ENCODE measurements around the gene ZDHHC20. TPM values are rescaled to one million over a fixed set of nuclear protein-coding genes. Genes with fewer than 3 reads are reported as not detected.

Gene ZDHHC20
- total RNA-seq, 1 donor from 2014 or later, result 175 TPM

DNA sequence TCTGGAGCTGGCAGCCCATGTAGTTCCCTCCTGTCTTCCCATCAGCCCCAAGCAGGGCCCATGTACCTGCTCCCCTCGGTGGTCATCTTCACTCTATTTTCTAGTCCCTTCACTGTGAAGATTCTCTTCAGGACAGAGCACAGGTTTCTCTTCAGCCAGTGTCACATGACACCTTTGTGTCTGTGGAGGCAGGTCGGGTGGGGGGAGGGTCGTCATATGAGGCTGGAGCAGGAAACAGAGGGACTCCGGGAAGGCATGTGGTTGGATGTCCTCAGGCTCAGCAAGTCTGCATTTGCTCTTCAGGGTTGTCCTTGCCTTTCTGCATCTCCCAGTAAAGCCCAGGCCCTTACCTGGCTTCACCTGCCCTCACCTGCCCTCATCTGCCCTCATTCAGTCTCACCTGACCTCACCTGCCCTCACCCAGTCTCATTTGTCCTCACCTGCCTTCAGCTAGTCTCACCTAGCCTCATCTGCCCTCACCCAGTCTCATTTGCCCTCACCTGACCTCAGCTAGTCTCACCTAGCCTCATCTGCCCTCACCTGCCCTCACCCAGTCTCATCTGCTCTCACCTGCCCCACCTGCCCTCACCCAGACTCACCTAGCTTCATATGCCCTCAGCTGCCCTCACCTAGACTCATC, 120.3 kb downstream of the ZDHHC20 start:
- DNase-seq (ENCODE audit: low spot score), result peak; percentile 38
- no peak overlapping the region for H3K9ac ChIP-seq
- H3K4me3 Mint-ChIP-seq, result no peak overlapping the region

DNA sequence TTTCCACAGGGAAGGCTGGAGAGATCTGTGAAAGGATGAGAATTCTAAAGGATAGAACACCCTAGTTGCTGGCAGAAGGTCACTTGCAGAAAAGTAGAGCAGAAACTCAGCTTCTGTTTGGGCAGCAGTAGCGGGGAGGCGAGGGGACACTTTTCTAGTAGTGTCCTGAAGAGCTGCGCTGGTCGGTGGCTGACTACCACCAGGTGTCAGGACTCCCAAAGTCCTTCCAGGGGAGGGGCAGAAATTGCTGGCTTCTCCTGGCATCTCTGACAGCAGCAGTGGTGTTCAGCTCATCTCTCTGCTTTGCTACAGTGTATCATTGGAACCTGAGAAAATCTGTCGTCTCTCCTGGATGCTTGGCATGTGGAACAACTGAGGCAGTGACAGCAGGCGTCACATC, 120.9 kb downstream of the ZDHHC20 start:
- Histone ChIP-seq H3K9me3 (ENCODE audit: low read depth) (no peaks in the 10 kb centered on the region), H2AFZ (replicated peaks) (peak overlapping the region; percentile 42), H3K27me3 (no peaks in the 10 kb centered on the region), H4K20me1 (ENCODE audit: low read depth) (no peaks in the 10 kb centered on the region), H3K36me3 (no peaks in the 10 kb centered on the region), H3K79me2 (ENCODE audit: low read depth) (no peaks in the 10 kb centered on the region), H3K4me1 (peaks cover 10% of the 10 kb centered on the region), H3K27ac (no peak overlapping the region), H3K9ac (no peak overlapping the region), H3F3A (ENCODE audit: low read depth) (no peaks in the 10 kb centered on the region), H3K4me2 (peak overlapping the region; percentile 11), H3K4me3 (no peak overlapping the region)
- Mint-ChIP-seq H3K27me3 (ENCODE audit: insufficient read depth, low read depth) (peaks cover 4% of the 10 kb centered on the region), H3K4me3 (no peak overlapping the region), H3K4me1 (peaks cover 14% of the 10 kb centered on the region), H3K36me3 (no peaks in the 10 kb centered on the region), H3K27ac (peak overlapping the region; percentile 61), H3K9me3 (no peaks in the 10 kb centered on the region)
- no peak for TF ChIP-seq EZH2phosphoT487 (IDR thresholded peaks at IDR 0.05)
- TF ChIP-seq, protein P1, sequence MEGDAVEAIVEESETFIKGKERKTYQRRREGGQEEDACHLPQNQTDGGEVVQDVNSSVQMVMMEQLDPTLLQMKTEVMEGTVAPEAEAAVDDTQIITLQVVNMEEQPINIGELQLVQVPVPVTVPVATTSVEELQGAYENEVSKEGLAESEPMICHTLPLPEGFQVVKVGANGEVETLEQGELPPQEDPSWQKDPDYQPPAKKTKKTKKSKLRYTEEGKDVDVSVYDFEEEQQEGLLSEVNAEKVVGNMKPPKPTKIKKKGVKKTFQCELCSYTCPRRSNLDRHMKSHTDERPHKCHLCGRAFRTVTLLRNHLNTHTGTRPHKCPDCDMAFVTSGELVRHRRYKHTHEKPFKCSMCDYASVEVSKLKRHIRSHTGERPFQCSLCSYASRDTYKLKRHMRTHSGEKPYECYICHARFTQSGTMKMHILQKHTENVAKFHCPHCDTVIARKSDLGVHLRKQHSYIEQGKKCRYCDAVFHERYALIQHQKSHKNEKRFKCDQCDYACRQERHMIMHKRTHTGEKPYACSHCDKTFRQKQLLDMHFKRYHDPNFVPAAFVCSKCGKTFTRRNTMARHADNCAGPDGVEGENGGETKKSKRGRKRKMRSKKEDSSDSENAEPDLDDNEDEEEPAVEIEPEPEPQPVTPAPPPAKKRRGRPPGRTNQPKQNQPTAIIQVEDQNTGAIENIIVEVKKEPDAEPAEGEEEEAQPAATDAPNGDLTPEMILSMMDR (IDR thresholded peaks at IDR 0.05), result peak; percentile 17
- DNase-seq (ENCODE audit: low spot score), result peak; percentile 38

More for the DNA sequence above, 120.3 kb downstream of the ZDHHC20 start:
- Histone ChIP-seq H3K36me3 (no peaks in the 10 kb centered on the region), H4K20me1 (ENCODE audit: low read depth) (no peaks in the 10 kb centered on the region), H3K79me2 (ENCODE audit: low read depth) (no peaks in the 10 kb centered on the region), H3F3A (ENCODE audit: low read depth) (no peaks in the 10 kb centered on the region), H3K4me1 (peaks cover 10% of the 10 kb centered on the region), H3K4me2 (peak overlapping the region; percentile 11), H3K27ac (no peak overlapping the region), H2AFZ (replicated peaks) (peak overlapping the region; percentile 42), H3K9me3 (ENCODE audit: low read depth) (no peaks in the 10 kb centered on the region), H3K27me3 (no peaks in the 10 kb centered on the region), H3K4me3 (no peak overlapping the region)
- H3K4me1 Mint-ChIP-seq, result peaks cover 14% of the 10 kb centered on the region
- TF ChIP-seq, protein P1 (IDR thresholded peaks at IDR 0.05), result no peak
- TF ChIP-seq EZH2 (IDR thresholded peaks at IDR 0.05), result no peak
- no peak for TF ChIP-seq EZH2phosphoT487 (IDR thresholded peaks at IDR 0.05)
- peaks cover 9% of the 10 kb centered on the region for H3K27me3 Mint-ChIP-seq (ENCODE audit: insufficient read depth, low read depth)
- no peaks in the 10 kb centered on the region for H3K36me3 Mint-ChIP-seq
- H3K9me3 Mint-ChIP-seq, result no peaks in the 10 kb centered on the region
- no peak overlapping the region for H3K27ac Mint-ChIP-seq

DNA sequence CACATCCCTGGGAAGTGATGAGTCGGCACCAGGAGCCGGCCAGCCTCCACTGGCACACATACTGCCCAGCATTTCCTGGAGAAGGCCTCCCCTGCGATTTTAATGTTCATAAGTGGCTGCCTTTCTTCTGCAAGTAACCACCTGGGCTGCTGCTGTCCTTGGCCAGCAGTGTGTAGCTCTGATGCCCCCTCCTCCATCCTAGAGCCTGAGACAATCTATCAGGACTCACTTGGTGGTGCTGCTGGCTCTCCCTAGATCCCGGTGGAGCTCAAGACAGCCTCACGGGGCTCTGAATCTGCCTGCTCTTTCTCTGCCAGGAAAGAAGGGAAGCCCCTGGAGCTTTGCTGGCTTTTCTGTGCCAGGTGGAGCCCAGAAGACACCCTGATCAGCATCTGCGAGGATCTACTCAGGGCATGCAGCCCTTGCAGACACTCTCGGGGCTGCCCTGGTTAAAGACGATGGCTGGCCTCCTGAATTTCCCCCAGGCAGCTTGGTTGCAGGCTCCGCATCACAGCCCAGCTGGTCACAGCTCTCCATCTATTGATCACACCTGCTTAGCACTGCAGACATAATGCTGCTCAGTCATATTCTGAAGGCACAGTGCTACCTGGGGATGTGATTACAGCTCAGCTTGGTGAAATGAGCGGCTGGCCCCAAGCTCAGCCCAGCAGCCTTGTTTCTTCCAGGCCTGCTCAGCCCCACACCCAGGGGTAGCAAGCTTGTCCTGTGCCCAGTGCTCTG, 122.3 kb downstream of the ZDHHC20 start:
- H3F3A ChIP-seq (ENCODE audit: low read depth), result no peaks in the 10 kb centered on the region
- Mint-ChIP-seq H3K4me3 (no peak overlapping the region), H3K4me1 (peaks cover 14% of the 10 kb centered on the region), H3K27ac (no peak overlapping the region), H3K36me3 (no peaks in the 10 kb centered on the region), H3K9me3 (no peaks in the 10 kb centered on the region), H3K27me3 (ENCODE audit: insufficient read depth, low read depth) (peaks cover 4% of the 10 kb centered on the region)
- TF ChIP-seq, protein P1 (IDR thresholded peaks at IDR 0.05), result no peak
- TF ChIP-seq EZH2 (IDR thresholded peaks at IDR 0.05) (no peak), EZH2phosphoT487 (IDR thresholded peaks at IDR 0.05) (no peak)
- no peak overlapping the region for H3K4me2 ChIP-seq
- H3K27ac ChIP-seq, result no peak overlapping the region
- peaks cover 10% of the 10 kb centered on the region for H3K4me1 ChIP-seq
- H3K9ac ChIP-seq, result no peak overlapping the region
- H4K20me1 ChIP-seq (ENCODE audit: low read depth), result no peaks in the 10 kb centered on the region
- no peaks in the 10 kb centered on the region for H3K9me3 ChIP-seq (ENCODE audit: low read depth)
- H2AFZ ChIP-seq (replicated peaks), result peak overlapping the region; percentile 46
- H3K27me3 ChIP-seq, result no peaks in the 10 kb centered on the region
- H3K36me3 ChIP-seq, result no peaks in the 10 kb centered on the region
- H3K4me3 ChIP-seq, result no peak overlapping the region
- no peaks in the 10 kb centered on the region for H3K79me2 ChIP-seq (ENCODE audit: low read depth)
- peak; percentile 12 for DNase-seq (ENCODE audit: low spot score)

Measured in neural progenitor cell (in vitro differentiated cells).